Activated T-cell treated with anti-CD3 and anti-CD28 coated beads, Interleukin-2, amount 50 U/mL, for 48 hours (primary cell): ENCODE data around the gene AGO3.
"Not testable (repeated sequence)": the region's sequence is repeated elsewhere in the genome, so short reads cannot be mapped to it uniquely, and the experiment has no call there.

Experiments used
- DNase-seq, 2 experiments: peaks; one replicate each; pipeline ENCODE4 v3.0.0-alpha.2; 2020

AGO3 gene

DNA sequence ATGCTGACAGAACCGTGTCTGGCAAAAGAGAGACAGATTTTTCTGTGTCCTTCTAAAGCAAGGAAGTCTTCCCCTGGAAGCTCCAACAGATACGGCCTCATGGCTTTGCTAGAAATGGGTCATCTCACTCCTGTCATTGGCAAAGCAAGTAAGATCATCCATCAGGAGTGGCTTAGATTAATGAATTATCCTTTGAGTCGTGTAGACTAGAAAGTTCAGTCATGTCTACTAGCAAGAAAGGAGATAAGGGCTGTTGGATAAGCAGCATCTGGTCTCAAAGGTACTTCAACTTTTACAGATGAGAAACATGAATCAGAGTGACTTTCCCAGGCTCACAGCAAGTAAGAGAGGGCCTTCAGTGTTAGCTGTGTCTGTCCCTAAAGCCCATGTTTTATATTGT, 3.4 kb upstream of the AGO3 start:
- no peak for DNase-seq

DNA sequence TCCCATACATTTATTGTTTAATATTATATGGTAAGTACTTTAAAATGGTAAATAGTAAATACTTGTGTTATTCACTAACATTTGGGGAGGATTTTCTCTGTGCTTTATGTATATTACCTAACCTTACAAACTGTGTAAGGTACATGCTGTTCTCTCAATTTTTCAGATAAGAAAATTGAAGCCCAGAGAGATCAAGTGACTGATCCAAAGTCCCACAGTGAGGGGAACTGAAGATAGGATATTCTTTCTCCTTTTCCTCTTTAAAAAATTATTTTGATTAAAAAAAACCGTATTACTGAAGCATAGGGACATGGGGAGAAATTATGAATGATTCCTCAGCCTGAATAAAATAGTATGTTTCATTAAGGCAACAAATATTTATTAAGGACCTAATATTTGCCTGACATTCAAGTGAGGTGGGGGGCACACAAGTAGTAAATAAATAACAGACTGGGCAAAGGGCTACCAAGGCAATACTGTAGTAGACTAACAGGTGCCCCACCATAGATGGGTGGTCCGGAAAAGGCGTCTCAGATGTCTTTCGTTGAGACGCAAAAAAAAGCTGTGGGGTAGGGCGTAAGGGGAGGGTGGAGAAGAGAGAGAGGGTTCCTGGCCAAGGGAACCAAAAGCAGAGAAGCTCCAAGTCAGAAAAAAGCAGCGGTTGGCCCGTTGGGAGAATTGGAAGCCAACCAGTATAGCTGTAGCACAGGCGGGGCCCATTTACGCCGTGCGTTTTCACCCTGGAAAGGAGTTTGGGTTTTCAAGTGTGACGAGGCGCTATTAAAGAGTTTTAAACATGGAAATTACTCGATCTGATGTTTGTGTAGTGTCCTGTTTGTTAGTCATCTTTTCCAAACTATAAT, 944 bp upstream of the AGO3 start:
- peak; percentile 46 to 52 for DNase-seq

DNA sequence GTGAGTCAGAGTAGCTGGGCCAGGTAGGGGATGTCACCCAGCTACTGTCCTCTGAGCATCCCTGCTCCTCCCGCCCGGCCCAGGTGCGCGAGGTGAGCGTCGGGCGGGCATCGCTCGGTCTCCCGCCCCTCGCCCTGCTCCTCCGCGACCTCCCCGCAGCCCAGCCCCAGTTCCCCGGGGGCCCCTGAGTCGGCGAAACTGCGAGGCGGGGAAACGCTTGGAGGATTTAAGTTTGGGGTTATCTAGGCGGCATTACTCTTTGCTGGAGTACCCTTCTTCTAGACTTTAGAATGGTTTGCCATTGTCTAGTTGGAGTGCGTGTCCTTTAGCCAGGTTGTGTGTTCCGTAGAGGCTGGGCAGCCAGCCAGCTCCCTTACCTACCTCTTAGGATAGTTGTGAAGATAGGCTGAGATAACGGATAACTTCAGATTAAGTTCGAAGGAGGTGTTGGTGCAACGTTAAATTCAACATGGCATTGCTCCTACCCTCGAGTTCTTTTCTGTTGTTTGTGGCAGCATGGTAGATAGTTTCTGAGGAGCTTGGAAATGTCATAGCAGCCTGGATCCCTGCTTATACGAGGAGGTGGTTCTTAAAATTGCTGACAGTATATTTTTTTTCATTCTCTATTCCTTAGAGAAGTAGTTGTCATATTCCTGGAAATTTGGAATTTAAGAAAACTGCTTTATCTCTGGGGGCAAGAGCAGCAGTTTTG, 697 bp downstream of the AGO3 start:
- DNase-seq, result no peak

DNA sequence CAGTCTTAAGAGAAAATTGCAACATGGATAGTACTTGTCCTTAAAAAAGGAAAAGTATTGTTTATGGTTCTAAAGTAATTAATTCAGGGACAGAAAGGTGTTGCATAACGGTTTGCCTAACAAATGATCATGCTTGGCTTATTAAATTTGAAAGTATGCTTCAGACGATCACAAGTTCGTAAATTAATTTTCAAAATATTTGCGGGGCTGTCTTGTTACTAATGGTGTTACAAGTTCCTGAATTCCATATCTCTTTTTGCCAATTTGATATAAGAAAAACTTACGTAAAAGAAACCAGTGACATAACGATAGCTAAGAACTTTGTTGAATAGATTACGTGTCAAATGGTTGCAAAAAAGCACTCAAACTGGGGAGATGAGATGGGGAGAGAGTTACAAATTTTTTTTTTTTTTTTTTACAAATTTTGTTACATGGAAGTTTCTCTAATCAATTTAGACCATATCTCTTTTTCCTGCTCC, 1.3 kb downstream of the AGO3 start:
- DNase-seq, result no peak

DNA sequence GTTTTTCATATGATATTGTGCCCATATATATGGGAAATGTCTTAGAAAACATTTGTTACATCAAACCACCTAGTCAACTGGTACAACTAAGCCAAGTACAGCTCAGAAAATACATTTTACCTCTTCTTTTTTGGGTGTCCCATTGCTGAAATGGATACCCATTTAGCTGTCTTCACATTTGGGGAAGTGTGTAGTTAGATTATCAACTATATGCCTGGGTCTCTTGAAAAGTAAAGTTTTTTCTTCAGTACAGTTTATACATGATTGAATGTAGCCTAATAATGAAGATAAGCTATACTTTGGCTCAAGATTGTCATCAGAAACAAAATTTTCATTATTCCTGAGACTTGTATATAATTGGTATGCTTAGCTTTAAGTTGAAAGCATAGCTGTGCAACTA, 2.0 kb downstream of the AGO3 start:
- no peak for DNase-seq

DNA sequence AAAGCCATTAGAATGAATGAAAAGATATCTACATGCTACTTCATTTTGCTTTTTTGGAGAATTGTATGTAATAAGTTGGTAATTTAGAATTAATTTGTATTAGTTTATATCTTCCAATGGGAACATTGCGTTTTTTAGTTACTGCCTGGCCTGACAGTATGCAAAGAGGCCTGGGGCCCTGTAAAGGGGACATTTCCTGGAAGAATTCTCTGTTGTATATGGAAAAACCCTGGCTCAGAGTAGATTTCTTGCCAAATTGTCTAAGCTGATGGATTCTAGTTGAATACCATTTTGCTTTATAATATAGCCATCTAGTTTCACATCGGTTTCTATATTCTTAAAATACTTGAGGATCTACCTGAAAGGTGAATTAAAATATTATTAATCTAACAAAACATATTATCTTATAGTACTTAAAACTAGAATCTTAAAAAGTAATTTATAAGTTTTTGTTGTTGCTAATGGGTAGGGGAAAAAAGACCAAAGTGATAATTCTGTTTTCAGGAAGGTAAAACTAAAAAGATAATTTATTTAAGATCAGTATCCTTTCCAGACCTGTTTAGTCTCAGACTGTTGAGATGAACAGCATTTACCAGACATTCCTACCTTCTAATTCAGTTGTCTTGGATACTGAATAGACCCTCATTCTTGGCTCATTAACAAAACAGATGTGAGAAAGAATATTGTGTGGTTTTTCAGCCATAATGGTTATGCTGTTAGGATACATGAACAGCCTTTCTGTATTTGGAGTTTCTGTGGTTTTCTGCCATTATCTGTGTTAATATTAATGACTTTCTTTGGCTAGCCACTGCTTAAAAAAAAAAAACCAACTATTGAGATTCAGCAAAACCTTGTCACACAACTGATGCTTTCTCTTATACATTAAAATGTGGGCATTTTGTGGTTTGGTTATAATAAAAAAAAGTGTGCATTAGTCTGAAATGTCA, 4.8 kb downstream of the AGO3 start:
- no peak for DNase-seq

- DNase-seq, result no peak
These were observed 5.9 kb downstream of the AGO3 start for GRCh38 chr1:35936838-35937237.

DNA sequence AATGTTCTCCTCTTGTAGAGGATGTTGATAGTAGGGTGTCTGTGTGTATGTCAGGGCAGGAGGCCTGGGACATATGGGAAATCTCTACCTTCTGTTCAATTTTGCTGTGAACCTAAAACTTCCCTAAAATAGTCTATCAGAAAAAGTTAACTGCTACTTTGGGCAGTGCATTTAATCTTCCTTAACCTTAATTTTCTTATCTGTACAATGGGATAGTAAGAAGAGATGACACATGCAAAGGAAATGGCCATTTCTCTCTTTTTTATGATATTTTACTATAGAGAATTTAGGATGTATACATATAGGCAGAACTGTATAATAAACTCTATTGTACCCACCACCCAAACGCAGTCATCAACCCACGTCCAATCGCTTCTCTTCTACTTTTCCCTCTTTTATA, 8.6 kb downstream of the AGO3 start:
- no peak for DNase-seq

- no peak for DNase-seq
These were observed 14.4 kb downstream of the AGO3 start for GRCh38 chr1:35945327-35945726.

DNA sequence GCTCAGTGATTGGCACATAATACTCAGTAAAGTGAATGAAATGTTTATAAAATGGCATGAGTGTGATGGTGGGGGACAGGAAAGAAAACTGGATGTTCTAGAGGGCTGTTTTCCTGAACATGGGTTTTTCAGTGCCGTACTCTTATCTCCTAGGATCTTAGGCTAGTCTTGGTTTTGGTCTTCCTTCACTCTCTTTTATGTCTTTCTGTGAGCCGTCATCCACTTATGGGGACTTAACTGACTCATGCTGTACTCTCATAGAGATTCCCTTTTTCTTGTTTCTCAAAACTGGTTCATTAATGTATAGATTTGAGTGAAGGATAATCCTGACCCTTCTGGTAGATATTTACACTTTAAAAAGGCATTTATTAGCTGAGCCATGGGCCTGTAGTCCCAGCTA, 16.6 kb downstream of the AGO3 start:
- no peak for DNase-seq

GRCh38 chr1:35958558-35958957, 27.7 kb downstream of the AGO3 start:
- DNase-seq, result no peak

DNA sequence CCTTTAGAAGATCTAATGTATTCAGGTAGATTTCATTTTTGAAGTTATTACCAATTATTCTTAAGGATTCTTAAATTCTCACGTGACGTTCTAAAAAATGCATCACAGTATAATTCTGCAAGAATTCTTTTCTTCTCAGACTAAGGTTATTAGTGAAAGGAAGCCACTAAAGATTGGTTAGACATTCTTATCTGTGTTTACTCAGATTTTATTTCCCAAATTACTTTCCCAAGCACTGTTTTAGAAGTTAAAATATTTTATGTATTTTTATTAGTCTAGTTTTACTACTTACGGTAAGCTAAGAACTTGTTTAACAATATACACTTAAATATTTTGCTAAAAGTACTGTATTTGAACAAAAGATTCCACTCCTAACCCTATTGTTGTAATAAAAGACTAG, 28.4 kb downstream of the AGO3 start:
- DNase-seq, result no peak

- no peak for DNase-seq
These were observed 32.0 kb downstream of the AGO3 start for GRCh38 chr1:35962952-35963351.

GRCh38 chr1:35964277-35964676, 33.4 kb downstream of the AGO3 start:
- not testable (repeated sequence) for DNase-seq

DNA sequence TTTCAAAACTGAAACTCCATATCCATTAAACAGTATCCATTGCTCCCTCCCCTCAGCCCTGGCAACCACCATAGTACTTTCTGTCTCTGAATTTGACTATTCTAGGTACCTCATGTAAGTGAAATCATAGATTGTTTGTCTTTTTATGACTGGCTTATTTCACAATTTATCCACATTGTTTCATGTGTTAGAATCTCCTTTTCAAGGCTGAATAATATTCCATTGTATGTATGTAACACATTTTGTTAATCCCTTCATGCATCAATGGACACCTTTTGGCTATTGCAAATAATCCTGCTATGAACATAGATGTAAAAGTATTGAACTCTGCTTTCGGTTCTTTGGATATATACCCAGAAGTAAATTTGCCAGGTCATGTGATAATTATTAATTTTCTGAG, 37.5 kb downstream of the AGO3 start:
- DNase-seq, result no peak

GRCh38 chr1:35971601-35972000, 40.7 kb downstream of the AGO3 start:
- DNase-seq, result no peak

GRCh38 chr1:35972631-35973030, 41.7 kb downstream of the AGO3 start:
- DNase-seq, result not testable (repeated sequence)

GRCh38 chr1:35980090-35980489, 49.2 kb downstream of the AGO3 start:
- DNase-seq, result no peak

GRCh38 chr1:35988237-35988636, 57.3 kb downstream of the AGO3 start:
- no peak for DNase-seq

DNA sequence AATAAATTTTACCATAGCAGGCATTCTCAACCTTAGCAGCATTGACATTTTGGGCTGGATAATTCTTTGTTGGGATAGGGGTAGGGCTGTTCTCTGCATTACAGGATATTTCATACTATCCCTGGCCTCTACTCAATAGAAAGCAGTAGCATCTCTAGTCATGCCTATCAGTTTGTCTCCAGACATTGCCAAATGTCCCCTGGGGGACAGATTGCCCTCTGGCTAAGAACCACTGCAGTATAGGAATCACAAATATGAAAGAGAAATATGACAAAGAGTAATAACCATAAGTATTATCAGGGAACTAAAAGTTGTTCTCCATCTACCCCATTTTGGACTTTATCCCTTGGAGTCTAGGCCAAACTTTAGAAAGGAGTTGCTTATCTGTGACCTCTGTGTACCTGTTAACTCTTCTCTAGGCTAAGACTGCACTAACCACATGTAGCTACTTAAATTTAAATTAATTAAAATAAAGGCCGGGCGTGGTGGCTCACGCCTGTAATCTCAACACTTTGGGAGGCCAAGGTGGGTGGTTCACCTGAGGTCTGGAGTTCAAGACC, 76.1 kb downstream of the AGO3 start:
- DNase-seq, result no peak

- DNase-seq, result no peak
These were observed 76.8 kb downstream of the AGO3 start for GRCh38 chr1:36007741-36008140.

DNA sequence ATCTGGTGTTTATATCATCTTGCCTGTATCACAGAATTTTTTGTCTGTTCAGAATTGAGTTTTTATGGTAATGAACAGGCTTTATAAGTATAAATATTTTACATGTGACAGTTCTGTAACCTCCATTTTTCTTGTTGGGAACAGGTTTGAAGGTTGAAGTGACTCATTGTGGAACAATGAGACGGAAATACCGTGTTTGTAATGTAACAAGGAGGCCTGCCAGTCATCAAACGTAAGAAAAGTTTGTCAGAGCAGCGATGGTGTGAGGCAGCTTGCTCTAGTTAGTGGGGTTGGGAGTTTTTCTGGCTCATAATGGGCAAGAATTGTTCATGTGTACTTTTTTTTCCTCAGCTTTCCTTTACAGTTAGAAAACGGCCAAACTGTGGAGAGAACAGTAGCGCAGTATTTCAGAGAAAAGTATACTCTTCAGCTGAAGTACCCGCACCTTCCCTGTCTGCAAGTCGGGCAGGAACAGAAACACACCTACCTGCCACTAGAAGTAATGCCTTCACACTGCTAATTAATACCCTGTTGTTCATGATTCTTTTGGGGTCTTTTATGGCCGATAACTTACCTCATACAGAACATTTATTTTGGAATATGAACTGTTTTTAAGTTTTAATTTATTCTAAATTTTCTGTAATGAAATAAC, 77.8 kb downstream of the AGO3 start:
- no peak for DNase-seq
